ENCODE data around the gene RELN. TPM values are rescaled to one million over a fixed set of nuclear protein-coding genes. Genes with fewer than 3 reads are reported as not detected.

RELN gene
- total RNA-seq, 1 experiment from 2014 or later: 0.20 TPM

- ATAC-seq (no peak), DNase-seq (ENCODE audit: low read depth, low spot score) (no peak)
- no peaks in the 10 kb centered on the region for H4K20me1 ChIP-seq (ENCODE audit: insufficient read depth)
- intact Hi-C loops (cut with micrococcal nuclease): no loop called here
- no peak overlapping the region for H3K9ac ChIP-seq (ENCODE audit: low read length)
- no TSS peak for BruUV-seq (replicated peaks)
- no peak overlapping the region for H3K27ac ChIP-seq (ENCODE audit: low read depth, low read length)
- POLR2A ChIA-PET: no interaction called here
- no peak overlapping the region for H3K4me2 ChIP-seq (ENCODE audit: low read length)
- H3K4me1 ChIP-seq (ENCODE audit: control insufficient read depth in 1 of 2, insufficient read depth in 2 of 2, low read length in 2 of 2): no peaks in the 10 kb centered on the region
- no peaks in the 10 kb centered on the region for H3K9me3 ChIP-seq (ENCODE audit: control insufficient read depth in 1 of 2, insufficient read depth in 1 of 2, low read depth in 1 of 2, low read length in 2 of 2)
- CTCF ChIA-PET: no interaction called here
- H2AFZ ChIP-seq (ENCODE audit: low read depth, low read length, poor library complexity, severe bottlenecking): no peak overlapping the region
- no peaks in the 10 kb centered on the region for H3K9me2 ChIP-seq (ENCODE audit: insufficient read depth)
- RAD21 ChIA-PET (ENCODE audit: low non-redundant PET in 1 of 2, low total read pairs in 2 of 2, uncharacterized antibody in 2 of 2, unreplicated experiment in 2 of 2): no interaction called here
- no peak overlapping the region for H3K4me3 ChIP-seq (replicated peaks in 1 of 2; ENCODE audit: low read depth in 1 of 2, low read length in 2 of 2)
- TF ChIP-seq MAX (IDR thresholded peaks at IDR 0.05): no peak
- no peak for TF ChIP-seq ZBTB33 (IDR thresholded peaks at IDR 0.05; ENCODE audit: extremely low read depth, insufficient replicate concordance, low read length)
- no peak for TF ChIP-seq RAD21 (IDR thresholded peaks at IDR 0.05; ENCODE audit: low read depth)
- TF ChIP-seq ATF3 (IDR thresholded peaks at IDR 0.05): no peak
- no peak for TF ChIP-seq POLR2A (IDR thresholded peaks at IDR 0.05; ENCODE audit: borderline replicate concordance, extremely low read depth, insufficient read depth, insufficient read length)
- TF ChIP-seq CTCF (IDR thresholded peaks at IDR 0.05 in 2 of 3, conservative IDR thresholded peaks at IDR 0.05 in 1 of 3; ENCODE audit: borderline replicate concordance in 1 of 3, insufficient read depth in 1 of 3, low read depth in 2 of 3, low read length in 2 of 3): no peak
- TF ChIP-seq ZNF274 (IDR thresholded peaks at IDR 0.05; ENCODE audit: low read depth, low read length): no peak
- TF ChIP-seq JUND (IDR thresholded peaks at IDR 0.05): no peak
- TF ChIP-seq TCF7L2 (IDR thresholded peaks at IDR 0.05; ENCODE audit: borderline replicate concordance, extremely low read depth, insufficient read depth, insufficient read length): no peak
- no peak for TF ChIP-seq EGR1 (IDR thresholded peaks at IDR 0.05; ENCODE audit: low read depth)
- TF ChIP-seq SP1 (IDR thresholded peaks at IDR 0.05; ENCODE audit: low read depth): no peak
- TF ChIP-seq ZFX (IDR thresholded peaks at IDR 0.05): no peak
- TF ChIP-seq SRF (IDR thresholded peaks at IDR 0.05; ENCODE audit: low read depth): no peak
- no peak for TF ChIP-seq POLR2AphosphoS5 (IDR thresholded peaks at IDR 0.05; ENCODE audit: low read depth, low read length)
- TF ChIP-seq CEBPB (IDR thresholded peaks at IDR 0.05; ENCODE audit: low read depth): no peak
- TF ChIP-seq EZH2phosphoT487 (IDR thresholded peaks at IDR 0.05; ENCODE audit: borderline replicate concordance): no peak
- no peaks in the 10 kb centered on the region for H3K79me2 ChIP-seq (ENCODE audit: insufficient read depth, low read length)
- peaks cover 12% of the 10 kb centered on the region for H3K27me3 ChIP-seq (ENCODE audit: insufficient read depth, low read length)
- H3K36me3 ChIP-seq (ENCODE audit: control insufficient read depth in 1 of 2, insufficient read depth in 2 of 2, low read length in 2 of 2): no peaks in the 10 kb centered on the region
Observed at GRCh38 chr7:103797647-103798307, 191.7 kb downstream of the RELN start.

All from HCT116 (cell line).